GM19193 (cell line): Measurements from ENCODE around the gene CAPS2.

ENCODE experiments used
- POLR2A ChIP-seq: IDR thresholded peaks from 4 replicates; pipeline ENCODE4 v1.6.1; 2011; ENCODE audit not compliant: insufficient read depth, insufficient read length; ENCODE audit errors: extremely low read depth

CAPS2 gene

GRCh38 chr12:75260316-75260715, 69.8 kb downstream of the CAPS2 start:
- TF ChIP-seq POLR2A: no peak

- no peak for TF ChIP-seq POLR2A
Measured at GRCh38 chr12:75259143-75259542, 71.0 kb downstream of the CAPS2 start.

- TF ChIP-seq POLR2A: no peak
Measured at GRCh38 chr12:75257510-75257909, 72.6 kb downstream of the CAPS2 start.

GRCh38 chr12:75245108-75245507, 85.0 kb downstream of the CAPS2 start:
- TF ChIP-seq POLR2A: no peak

- no peak for TF ChIP-seq POLR2A
Measured at GRCh38 chr12:75239987-75240386, 90.1 kb downstream of the CAPS2 start.

- no peak for TF ChIP-seq POLR2A
Measured at GRCh38 chr12:75236206-75236605, 93.9 kb downstream of the CAPS2 start.

- no peak for TF ChIP-seq POLR2A
Measured at GRCh38 chr12:75227132-75227531, 103.0 kb downstream of the CAPS2 start.
